ENCODE results near the gene EIF3I.
A peak's percentile ranks its signal among the peaks of the same experiment; 100 is the strongest.

EIF3I gene

DNA sequence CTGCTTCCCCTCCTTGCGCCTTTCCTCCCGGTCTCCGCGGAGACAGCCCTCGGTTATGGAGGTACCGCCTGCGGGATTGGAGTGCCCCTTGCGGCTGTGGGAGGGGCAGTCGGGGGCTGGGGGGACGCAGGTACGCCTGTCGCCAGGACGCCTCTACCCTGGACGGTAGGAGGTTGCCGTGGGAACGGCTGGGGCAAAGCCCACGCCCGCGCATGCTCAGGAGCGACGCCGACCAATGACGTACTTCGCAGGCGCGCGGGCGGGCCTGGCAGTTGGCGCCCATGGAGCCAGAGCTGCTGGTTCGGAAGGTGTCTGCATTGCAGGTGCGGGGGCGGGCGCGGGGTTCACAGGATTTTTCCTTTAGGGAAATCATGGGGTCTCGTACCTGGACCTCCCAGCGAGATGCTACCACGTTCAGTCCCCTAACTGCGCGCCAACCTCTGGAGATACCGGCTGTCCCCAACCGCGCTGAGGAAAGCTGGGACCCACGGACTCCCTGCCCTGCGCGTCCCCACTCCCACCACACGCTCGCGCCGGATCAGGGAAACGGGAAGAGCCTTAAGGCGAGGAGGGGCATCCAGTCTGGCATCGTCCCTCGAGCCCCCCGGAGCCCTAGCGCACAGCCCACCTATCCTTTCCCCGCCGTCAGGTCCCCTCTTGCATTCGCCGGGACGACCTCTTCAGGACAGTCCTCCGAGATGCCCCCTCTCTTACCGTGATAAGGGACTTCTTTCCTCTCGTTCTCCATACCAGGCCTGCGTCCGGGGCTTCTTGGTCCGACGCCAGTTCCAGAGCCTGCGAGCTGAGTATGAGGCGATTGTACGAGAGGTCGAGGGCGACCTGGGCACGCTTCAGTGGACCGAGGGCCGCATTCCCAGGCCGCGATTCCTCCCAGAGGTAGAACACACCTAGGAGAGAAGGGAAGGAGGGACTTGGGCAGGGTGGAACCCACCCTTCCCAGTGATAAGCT, 16.5 kb upstream of the EIF3I start, which contains the start of gene IQCC (continued):
- TF ChIP-seq ZFP69B (tag by site-specific recombination; IDR thresholded peaks at IDR 0.05), result peak; percentile 73
- no peak for TF ChIP-seq ZBTB20 (tag by site-specific recombination; IDR thresholded peaks at IDR 0.05)
- TF ChIP-seq PRDM10 (tag by site-specific recombination; IDR thresholded peaks at IDR 0.05), result peak; percentile 59
- 0 out of 2 replicates have a peak, but pooled peaks have one; percentile 31 for TF ChIP-seq ZNF610 (tag by site-specific recombination; IDR thresholded peaks at IDR 0.05; ENCODE audit: borderline replicate concordance)
- TF ChIP-seq ZNF654 (tag by site-specific recombination; IDR thresholded peaks at IDR 0.05; ENCODE audit: low read depth), result no peak
- no peak for TF ChIP-seq REPIN1 (tag by site-specific recombination; IDR thresholded peaks at IDR 0.05; ENCODE audit: low read depth)
- peak; percentile 34; the same call in 1 of the 2 replicates for TF ChIP-seq ZNF76 (tag by site-specific recombination; IDR thresholded peaks at IDR 0.05; ENCODE audit: borderline replicate concordance, low read depth)
- no peak for TF ChIP-seq ZBTB49 (tag by site-specific recombination; IDR thresholded peaks at IDR 0.05; ENCODE audit: low read depth)
- TF ChIP-seq RBAK (tag by site-specific recombination; IDR thresholded peaks at IDR 0.05), result no peak
- TF ChIP-seq HOXA7 (CRISPR knock-in tag; IDR thresholded peaks at IDR 0.05; ENCODE audit: borderline replicate concordance), result no peak
- peak; percentile 78 for TF ChIP-seq ZNF600 (tag by site-specific recombination; IDR thresholded peaks at IDR 0.05)
- TF ChIP-seq GFI1B (tag by site-specific recombination; IDR thresholded peaks at IDR 0.05), result no peak
- no peak for TF ChIP-seq ZNF132 (tag by site-specific recombination; IDR thresholded peaks at IDR 0.05; ENCODE audit: borderline replicate concordance)
- TF ChIP-seq ZNF16 (tag by site-specific recombination; IDR thresholded peaks at IDR 0.05; ENCODE audit: low read depth), result no peak
- TF ChIP-seq ZNF23 (tag by site-specific recombination; IDR thresholded peaks at IDR 0.05; ENCODE audit: borderline replicate concordance), result no peak
- no peak for TF ChIP-seq ZNF624 (tag by site-specific recombination; IDR thresholded peaks at IDR 0.05)
- TF ChIP-seq YY2 (tag by site-specific recombination; IDR thresholded peaks at IDR 0.05), result no peak
- TF ChIP-seq TSHZ1 (tag by site-specific recombination; IDR thresholded peaks at IDR 0.05; ENCODE audit: borderline replicate concordance), result no peak
- TF ChIP-seq ZNF112 (tag by site-specific recombination; IDR thresholded peaks at IDR 0.05), result no peak
- no peak for TF ChIP-seq AEBP2 (tag by site-specific recombination; IDR thresholded peaks at IDR 0.05; ENCODE audit: borderline replicate concordance)
- TF ChIP-seq GLIS2 (tag by site-specific recombination; IDR thresholded peaks at IDR 0.05), result peak; percentile 44; the same call in 1 of the 2 replicates
- TF ChIP-seq ZNF433 (tag by site-specific recombination; IDR thresholded peaks at IDR 0.05; ENCODE audit: low read depth), result no peak
- TF ChIP-seq ZNF394 (tag by site-specific recombination; IDR thresholded peaks at IDR 0.05; ENCODE audit: borderline replicate concordance), result no peak
- no peak for TF ChIP-seq ZNF37A (tag by site-specific recombination; IDR thresholded peaks at IDR 0.05)
- TF ChIP-seq, protein P1, sequence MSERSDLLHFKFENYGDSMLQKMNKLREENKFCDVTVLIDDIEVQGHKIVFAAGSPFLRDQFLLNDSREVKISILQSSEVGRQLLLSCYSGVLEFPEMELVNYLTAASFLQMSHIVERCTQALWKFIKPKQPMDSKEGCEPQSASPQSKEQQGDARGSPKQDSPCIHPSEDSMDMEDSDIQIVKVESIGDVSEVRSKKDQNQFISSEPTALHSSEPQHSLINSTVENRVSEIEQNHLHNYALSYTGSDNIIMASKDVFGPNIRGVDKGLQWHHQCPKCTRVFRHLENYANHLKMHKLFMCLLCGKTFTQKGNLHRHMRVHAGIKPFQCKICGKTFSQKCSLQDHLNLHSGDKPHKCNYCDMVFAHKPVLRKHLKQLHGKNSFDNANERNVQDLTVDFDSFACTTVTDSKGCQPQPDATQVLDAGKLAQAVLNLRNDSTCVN (tag by site-specific recombination; optimal IDR thresholded peaks at IDR 0.05), result peak; percentile 88
- no peak for TF ChIP-seq ZFP41 (tag by site-specific recombination; IDR thresholded peaks at IDR 0.05; ENCODE audit: borderline replicate concordance)

Data from HEK293 (cell line).